ENCODE measurements around the gene DPH5.

DPH5 gene

DNA sequence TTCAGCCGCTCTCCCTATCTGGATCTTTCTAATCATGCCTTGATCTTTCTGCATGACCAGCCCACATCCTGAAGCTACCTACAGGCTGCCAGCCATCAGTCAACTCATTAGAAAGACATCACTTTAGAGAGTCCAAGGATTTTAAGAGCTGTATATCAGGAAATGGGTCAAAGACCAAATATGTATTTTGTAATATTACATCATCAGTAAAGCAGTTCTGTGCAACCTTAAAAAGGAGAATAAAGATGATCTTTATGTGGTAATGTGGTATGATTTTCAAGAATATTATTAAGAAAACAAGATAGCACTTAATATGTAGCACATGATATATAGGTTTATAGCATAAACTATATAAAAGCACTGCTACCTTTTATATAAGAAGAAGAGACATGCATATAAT is 82.1 kb downstream of the DPH5 start:
- H3K4me2 ChIP-seq (ENCODE audit: low read depth, low read length, poor library complexity, severe bottlenecking) = no peak overlapping the region
- TF ChIP-seq, protein P1, sequence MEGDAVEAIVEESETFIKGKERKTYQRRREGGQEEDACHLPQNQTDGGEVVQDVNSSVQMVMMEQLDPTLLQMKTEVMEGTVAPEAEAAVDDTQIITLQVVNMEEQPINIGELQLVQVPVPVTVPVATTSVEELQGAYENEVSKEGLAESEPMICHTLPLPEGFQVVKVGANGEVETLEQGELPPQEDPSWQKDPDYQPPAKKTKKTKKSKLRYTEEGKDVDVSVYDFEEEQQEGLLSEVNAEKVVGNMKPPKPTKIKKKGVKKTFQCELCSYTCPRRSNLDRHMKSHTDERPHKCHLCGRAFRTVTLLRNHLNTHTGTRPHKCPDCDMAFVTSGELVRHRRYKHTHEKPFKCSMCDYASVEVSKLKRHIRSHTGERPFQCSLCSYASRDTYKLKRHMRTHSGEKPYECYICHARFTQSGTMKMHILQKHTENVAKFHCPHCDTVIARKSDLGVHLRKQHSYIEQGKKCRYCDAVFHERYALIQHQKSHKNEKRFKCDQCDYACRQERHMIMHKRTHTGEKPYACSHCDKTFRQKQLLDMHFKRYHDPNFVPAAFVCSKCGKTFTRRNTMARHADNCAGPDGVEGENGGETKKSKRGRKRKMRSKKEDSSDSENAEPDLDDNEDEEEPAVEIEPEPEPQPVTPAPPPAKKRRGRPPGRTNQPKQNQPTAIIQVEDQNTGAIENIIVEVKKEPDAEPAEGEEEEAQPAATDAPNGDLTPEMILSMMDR (IDR thresholded peaks at IDR 0.05; ENCODE audit: insufficient read depth, low read length, poor library complexity, severe bottlenecking) = no peak
- H3K79me2 ChIP-seq (ENCODE audit: insufficient read depth, low read length) = no peaks in the 10 kb centered on the region
- H3K27me3 ChIP-seq (ENCODE audit: low read length) = no peaks in the 10 kb centered on the region
- H3K4me3 ChIP-seq (ENCODE audit: insufficient read depth, low read length, poor library complexity, severe bottlenecking) = no peak overlapping the region
- no peak overlapping the region for H2AFZ ChIP-seq (ENCODE audit: low read depth, low read length, severe bottlenecking)
- no peaks in the 10 kb centered on the region for H3K9me3 ChIP-seq (ENCODE audit: insufficient read depth, low read length)
- H4K20me1 ChIP-seq (ENCODE audit: low read depth, low read length) = no peaks in the 10 kb centered on the region
- H3K9ac ChIP-seq (ENCODE audit: low read length) = no peak overlapping the region
- peaks cover 4% of the 10 kb centered on the region for H3K36me3 ChIP-seq (ENCODE audit: low read length)
- H3K9me2 ChIP-seq (replicated peaks; ENCODE audit: insufficient read depth, low read length) = no peaks in the 10 kb centered on the region
- H3K27ac ChIP-seq (ENCODE audit: low read depth, low read length) = no peak overlapping the region
- no peaks in the 10 kb centered on the region for H3F3A ChIP-seq (ENCODE audit: insufficient read depth)

DNA sequence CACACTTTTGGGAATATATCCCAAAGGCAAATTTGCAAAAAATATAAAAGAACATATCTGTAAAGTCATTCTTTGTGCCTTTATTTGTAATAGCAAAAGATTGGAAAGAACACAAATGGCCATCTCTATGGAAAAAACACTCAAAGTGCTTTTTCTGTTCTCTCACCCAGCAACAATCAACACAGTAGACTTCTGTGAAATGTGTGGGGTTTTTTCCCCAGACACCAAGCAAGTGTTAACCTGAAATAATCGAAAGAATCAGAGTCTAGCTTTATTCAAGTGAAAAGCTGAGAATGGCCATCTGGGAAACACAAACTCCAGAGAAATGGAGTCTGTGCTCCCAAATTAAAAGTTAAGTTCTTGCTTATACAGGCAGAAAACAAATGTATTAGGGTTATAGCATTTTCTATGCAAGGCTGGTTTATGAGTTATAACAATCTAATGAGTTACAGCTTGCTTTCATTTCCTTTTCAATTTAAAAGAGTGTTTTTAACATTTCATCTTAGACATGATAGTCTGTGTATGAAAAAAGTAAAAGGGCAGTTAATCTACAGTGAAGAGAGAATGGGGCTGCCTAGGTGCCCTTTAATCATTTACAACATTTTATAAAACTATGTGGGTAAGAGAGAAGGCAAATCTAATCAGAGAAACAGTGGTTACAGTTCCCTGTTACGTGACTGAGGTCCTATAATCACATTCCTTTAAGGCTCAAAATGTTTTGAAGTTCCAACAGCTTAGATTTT is 83.1 kb downstream of the DPH5 start:
- H4K20me1 ChIP-seq (ENCODE audit: low read depth, low read length) = no peaks in the 10 kb centered on the region
- H3K9me2 ChIP-seq (replicated peaks; ENCODE audit: insufficient read depth, low read length) = no peaks in the 10 kb centered on the region
- TF ChIP-seq EZH2phosphoT487 (conservative IDR thresholded peaks at IDR 0.05; ENCODE audit: low read length) = no peak
- TF ChIP-seq, protein P1 (IDR thresholded peaks at IDR 0.05; ENCODE audit: insufficient read depth, low read length, poor library complexity, severe bottlenecking) = no peak
- H3K36me3 ChIP-seq (ENCODE audit: low read length) = peaks cover 8% of the 10 kb centered on the region
- H3K79me2 ChIP-seq (ENCODE audit: insufficient read depth, low read length) = no peaks in the 10 kb centered on the region
- H3K27me3 ChIP-seq (ENCODE audit: low read length) = no peaks in the 10 kb centered on the region
- no peak overlapping the region for H2AFZ ChIP-seq (ENCODE audit: low read depth, low read length, severe bottlenecking)
- H3K9ac ChIP-seq (ENCODE audit: low read length) = no peak overlapping the region
- H3F3A ChIP-seq (ENCODE audit: insufficient read depth) = no peaks in the 10 kb centered on the region
- no peak overlapping the region for H3K4me2 ChIP-seq (ENCODE audit: low read depth, low read length, poor library complexity, severe bottlenecking)
- no peaks in the 10 kb centered on the region for H3K9me3 ChIP-seq (ENCODE audit: insufficient read depth, low read length)
- no peak overlapping the region for H3K4me3 ChIP-seq (ENCODE audit: insufficient read depth, low read length, poor library complexity, severe bottlenecking)
- H3K27ac ChIP-seq (ENCODE audit: low read depth, low read length) = no peak overlapping the region

DNA sequence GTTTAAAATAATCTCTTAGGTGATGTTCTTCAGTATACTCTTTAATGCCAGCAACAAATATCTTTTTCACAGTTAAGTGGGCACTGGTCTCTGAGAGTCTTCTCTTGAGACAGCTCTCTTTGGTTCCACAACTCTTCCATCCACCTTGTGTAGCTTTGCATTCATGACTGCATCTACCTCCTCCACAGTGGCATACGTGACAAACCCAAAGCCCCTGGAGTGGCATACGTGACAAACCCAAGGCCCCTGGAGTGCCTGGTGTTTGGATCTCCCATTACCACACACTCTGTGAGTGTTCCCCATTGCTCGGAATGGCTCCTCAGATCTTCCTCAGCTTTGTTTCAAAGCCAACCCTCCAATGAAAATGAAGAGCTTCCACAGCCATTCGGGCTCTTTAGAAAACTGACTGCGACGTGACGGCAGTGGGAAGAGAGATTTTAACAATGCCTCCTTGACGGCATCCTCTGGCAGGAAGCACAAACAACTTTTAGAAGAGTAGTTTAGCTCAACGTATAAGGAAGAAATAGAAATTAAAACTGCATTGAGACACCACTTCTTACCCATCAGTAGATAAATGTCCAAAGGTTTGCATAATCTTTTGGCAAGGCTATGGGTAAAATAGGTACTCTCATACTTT is 83.9 kb downstream of the DPH5 start:
- no peaks in the 10 kb centered on the region for H3K79me2 ChIP-seq (ENCODE audit: insufficient read depth, low read length)
- no peak overlapping the region for H2AFZ ChIP-seq (ENCODE audit: low read depth, low read length, severe bottlenecking)
- TF ChIP-seq EZH2phosphoT487 (conservative IDR thresholded peaks at IDR 0.05; ENCODE audit: low read length) = no peak
- TF ChIP-seq, protein P1 (IDR thresholded peaks at IDR 0.05; ENCODE audit: insufficient read depth, low read length, poor library complexity, severe bottlenecking) = no peak
- H4K20me1 ChIP-seq (ENCODE audit: low read depth, low read length) = no peaks in the 10 kb centered on the region
- no peaks in the 10 kb centered on the region for H3K27me3 ChIP-seq (ENCODE audit: low read length)
- no peak overlapping the region for H3K27ac ChIP-seq (ENCODE audit: low read depth, low read length)
- H3K36me3 ChIP-seq (ENCODE audit: low read length) = peaks cover 15% of the 10 kb centered on the region
- H3K9ac ChIP-seq (ENCODE audit: low read length) = no peak overlapping the region
- H3K4me2 ChIP-seq (ENCODE audit: low read depth, low read length, poor library complexity, severe bottlenecking) = no peak overlapping the region
- no peaks in the 10 kb centered on the region for H3F3A ChIP-seq (ENCODE audit: insufficient read depth)
- no peaks in the 10 kb centered on the region for H3K9me2 ChIP-seq (replicated peaks; ENCODE audit: insufficient read depth, low read length)
- H3K9me3 ChIP-seq (ENCODE audit: insufficient read depth, low read length) = no peaks in the 10 kb centered on the region
- H3K4me3 ChIP-seq (ENCODE audit: insufficient read depth, low read length, poor library complexity, severe bottlenecking) = no peak overlapping the region

Data from SU-DHL-6 (cell line).